Common myeloid progenitor, CD34-positive (primary cell): ENCODE measurements around the gene RPGRIP1L.

ENCODE experiments used
- CTCF ChIA-PET: fragments of 350-600 bp; sonication (Branson Sonifier 250); formaldehyde crosslinking; loops from one replicate; lab custom pipeline; 2021; ENCODE audit warnings: antibody characterized with exemption; lab: Charles Lee
- POLR2A ChIA-PET: fragments of 350-600 bp; sonication (Branson Sonifier 250); formaldehyde crosslinking; loops from one replicate; lab custom pipeline; 2021; ENCODE audit warnings: antibody characterized with exemption; lab: Charles Lee
- DNase-seq, 3 donors: peaks; one replicate each; pipeline versions ENCODE4 v3.0.0 to v3.0.0-alpha.2; 2013
- H3K27ac ChIP-seq, 2 experiments: 1 replicate in 1 of 2; 2 replicates in 1 of 2; pipeline ENCODE4 v1.7.0; 2013; ENCODE audit warnings: inconsistent platforms in 2 of 2, low read length in 2 of 2, mild to moderate bottlenecking in 2 of 2, low read depth in 1 of 2, moderate library complexity in 1 of 2; ENCODE audit not compliant: severe bottlenecking in 2 of 2, insufficient read depth in 1 of 2, poor library complexity in 1 of 2
- H3K27me3 ChIP-seq, 5 experiments: replicated peaks in 2 of 5; 1 replicate in 3 of 5; 2 replicates in 2 of 5; pipeline versions ENCODE4 v1.6.1 to v1.7.0; 2013; ENCODE audit warnings: low read length in 4 of 5, mild to moderate bottlenecking in 2 of 5, moderate library complexity in 2 of 5, inconsistent platforms in 1 of 5; ENCODE audit not compliant: insufficient read depth in 5 of 5, control insufficient read depth in 4 of 5
- H3K36me3 ChIP-seq, 4 experiments: 1 replicate in 2 of 4; 2 replicates in 2 of 4; pipeline versions ENCODE4 v1.6.1 to v1.7.0; 2013; ENCODE audit warnings: low read length in 3 of 4, control low read depth in 1 of 4, mild to moderate bottlenecking in 1 of 4; ENCODE audit not compliant: control insufficient read depth in 4 of 4, insufficient read depth in 4 of 4
- H3K4me1 ChIP-seq, 4 experiments: 1 replicate in 3 of 4; 2 replicates in 1 of 4; pipeline versions ENCODE4 v1.6.1 to v1.7.1; 2013; ENCODE audit warnings: low read length in 3 of 4, mild to moderate bottlenecking in 3 of 4, control low read depth in 1 of 4, inconsistent platforms in 1 of 4, moderate library complexity in 1 of 4; ENCODE audit not compliant: control insufficient read depth in 4 of 4, insufficient read depth in 4 of 4; ENCODE audit errors: control extremely low read depth in 1 of 4
- H3K4me3 ChIP-seq, 7 experiments: 1 replicate in 4 of 7; 2 replicates in 3 of 7; pipeline versions ENCODE4 v1.5.1 to v1.7.0; 2013; ENCODE audit warnings: mild to moderate bottlenecking in 7 of 7, low read length in 6 of 7, moderate library complexity in 6 of 7, inconsistent platforms in 2 of 7, low read depth in 2 of 7, control low read depth in 1 of 7; ENCODE audit not compliant: insufficient read depth in 4 of 7, control insufficient read depth in 1 of 7; ENCODE audit errors: extremely low read depth in 1 of 7
- H3K9me3 ChIP-seq, 5 experiments: 1 replicate in 4 of 5; 2 replicates in 1 of 5; pipeline versions ENCODE4 v1.6.1 to v1.7.1; 2013; ENCODE audit warnings: low read length in 4 of 5, mild to moderate bottlenecking in 2 of 5, inconsistent platforms in 1 of 5, low read depth in 1 of 5, moderate library complexity in 1 of 5; ENCODE audit not compliant: control insufficient read depth in 4 of 5, insufficient read depth in 2 of 5; ENCODE audit errors: control extremely low read depth in 1 of 5
- WGBS: methylation state at CpG from one replicate; pipeline ENCODE4 v1.1.5; 2013; ENCODE audit not compliant: insufficient coverage; 5-methylcytosine and 5-hydroxymethylcytosine counted together

Gene RPGRIP1L

GRCh38 chr16:53565296-53565863, 138.3 kb downstream of the RPGRIP1L start:
- ChIA-PET POLR2A (no interaction called here), CTCF (no interaction called here)
- DNase-seq: no peak
- H3K4me1 ChIP-seq: no peaks in the 10 kb centered on the region
- no peaks in the 10 kb centered on the region for H3K36me3 ChIP-seq
- peaks cover 0 to 8% (median 0%) of the 10 kb centered on the region in 5 experiments for H3K27me3 ChIP-seq
- no peak overlapping the region for H3K27ac ChIP-seq
- 100% methylated on average over 2 of the region's 8 CpGs for WGBS
- peaks cover 0 to 5% (median 0%) of the 10 kb centered on the region in 5 experiments for H3K9me3 ChIP-seq
- H3K4me3 ChIP-seq: no peak overlapping the region

- Histone ChIP-seq H3K9me3 (no peaks in the 10 kb centered on the region), H3K36me3 (no peaks in the 10 kb centered on the region), H3K4me1 (no peaks in the 10 kb centered on the region), H3K4me3 (no peak overlapping the region), H3K27ac (no peak overlapping the region), H3K27me3 (peaks cover 0 to 10% (median 0%) of the 10 kb centered on the region in 5 experiments)
- POLR2A ChIA-PET: no interaction called here
- no peak for DNase-seq
- 100% methylated on average over 2 of the region's 4 CpGs for WGBS
- CTCF ChIA-PET: no interaction called here
Observed at GRCh38 chr16:53563426-53563825, 140.2 kb downstream of the RPGRIP1L start.

- Histone ChIP-seq H3K9me3 (no peaks in the 10 kb centered on the region), H3K27me3 (peaks cover 0 to 10% (median 0%) of the 10 kb centered on the region in 5 experiments), H3K4me3 (no peak overlapping the region), H3K36me3 (no peaks in the 10 kb centered on the region), H3K4me1 (no peaks in the 10 kb centered on the region), H3K27ac (no peak overlapping the region)
- ChIA-PET POLR2A (no interaction called here), CTCF (interaction anchor here (0.6 to 0.9 kb wide), 3 partner anchors 8 to 126 kb away, joined by 3 to 4 read pairs (median 3); no protein-coding TSS in a partner anchor)
- 100% methylated on average over 4 of the region's 5 CpGs for WGBS
- DNase-seq: no peak
Observed at GRCh38 chr16:53561101-53561888, 142.4 kb downstream of the RPGRIP1L start.

- H3K27ac ChIP-seq: no peak overlapping the region
- WGBS: 93% methylated on average over 3 of the region's 5 CpGs
- ChIA-PET POLR2A (no interaction called here), CTCF (interaction anchor here (0.7 to 1.4 kb wide), 3 partner anchors 10 to 26 kb away, joined by 3 to 4 read pairs (median 3); no protein-coding TSS in a partner anchor)
- no peaks in the 10 kb centered on the region for H3K36me3 ChIP-seq
- H3K27me3 ChIP-seq: peaks cover 0 to 7% (median 0%) of the 10 kb centered on the region in 5 experiments
- no peak overlapping the region for H3K4me3 ChIP-seq
- H3K9me3 ChIP-seq: no peaks in the 10 kb centered on the region
- no peaks in the 10 kb centered on the region for H3K4me1 ChIP-seq
- no peak for DNase-seq
Observed at GRCh38 chr16:53559270-53559951, 144.2 kb downstream of the RPGRIP1L start.

GRCh38 chr16:53558710-53559109, 144.9 kb downstream of the RPGRIP1L start:
- CTCF ChIA-PET: interaction anchor here (0.7 to 1.4 kb wide), 4 partner anchors 9 to 53 kb away, joined by 3 to 4 read pairs (median 3); no protein-coding TSS in a partner anchor
- POLR2A ChIA-PET: no interaction called here
- 95% methylated on average over 5 of the region's 5 CpGs for WGBS

GRCh38 chr16:53556521-53556920, 147.1 kb downstream of the RPGRIP1L start:
- Histone ChIP-seq H3K36me3 (no peaks in the 10 kb centered on the region), H3K4me3 (no peak overlapping the region), H3K27me3 (peaks cover 0 to 12% (median 7%) of the 10 kb centered on the region in 5 experiments), H3K27ac (no peak overlapping the region), H3K4me1 (no peaks in the 10 kb centered on the region), H3K9me3 (no peaks in the 10 kb centered on the region)
- WGBS: 98% methylated on average over 6 of the region's 8 CpGs
- ChIA-PET POLR2A (no interaction called here), CTCF (interaction anchor here (1.1 kb wide), 1 partner anchor 8 kb away, joined by 4 read pairs; no protein-coding TSS in a partner anchor)
- DNase-seq: no peak

More at GRCh38 chr16:53558710-53559109, 144.9 kb downstream of the RPGRIP1L start:
- Histone ChIP-seq H3K27me3 (peaks cover 0 to 7% (median 0%) of the 10 kb centered on the region in 5 experiments), H3K27ac (no peak overlapping the region), H3K4me1 (no peaks in the 10 kb centered on the region), H3K36me3 (no peaks in the 10 kb centered on the region), H3K9me3 (no peaks in the 10 kb centered on the region), H3K4me3 (no peak overlapping the region)
- no peak for DNase-seq
